Measurements from ENCODE around the gene ARMH4. TPM values are rescaled to one million over a fixed set of nuclear protein-coding genes. Genes with fewer than 3 reads are reported as not detected.

The ARMH4 gene
- total RNA-seq, 1 experiment from 2014 or later: 1.8 TPM

GRCh38 chr14:58141893-58142292, 10.1 kb downstream of the ARMH4 start:
- in situ Hi-C loops (cut with HindIII; ENCODE audit: low pct_unique_long_range_greater_than_20kb, low sequenced_read_pairs) (no loop called here), intact Hi-C loops (cut with micrococcal nuclease; ENCODE audit: unreplicated experiment) (no loop called here)
- BruUV-seq (replicated peaks): no TSS peak
- POLR2A ChIA-PET: no interaction called here
- DNase-seq (ENCODE audit: low read depth, low spot score) (no peak), ATAC-seq (no peak)
- H3K9me3 ChIP-seq (ENCODE audit: control insufficient read depth, insufficient read depth, low read depth, low read length): no peaks in the 10 kb centered on the region
- CTCF ChIA-PET: no interaction called here
- TF ChIP-seq CTCF (IDR thresholded peaks at IDR 0.05) (no peak), TCF7L2 (IDR thresholded peaks at IDR 0.05; ENCODE audit: low read depth, low read length) (no peak), POLR2AphosphoS5 (IDR thresholded peaks at IDR 0.05; ENCODE audit: low read depth, low read length) (no peak), SIN3A (IDR thresholded peaks at IDR 0.05; ENCODE audit: borderline replicate concordance, insufficient read depth, low read depth, low read length) (no peak), REST (IDR thresholded peaks at IDR 0.05; ENCODE audit: insufficient read depth in 1 of 2, low read depth in 2 of 2, low read length in 1 of 2) (no peak)
- H3K4me1 ChIP-seq (ENCODE audit: control insufficient read depth, insufficient read depth, low read length): no peaks in the 10 kb centered on the region
- no peak overlapping the region for H3K4me3 ChIP-seq (ENCODE audit: low read depth in 2 of 2, low read length in 2 of 2)
- peaks cover 4% of the 10 kb centered on the region for H3K27me3 ChIP-seq (ENCODE audit: control insufficient read depth, insufficient read depth, low read length)
- H3K36me3 ChIP-seq (ENCODE audit: control insufficient read depth, insufficient read depth, low read length): no peaks in the 10 kb centered on the region
- H3K27ac ChIP-seq (ENCODE audit: low read length): no peak overlapping the region

- Histone ChIP-seq H3K4me1 (ENCODE audit: control insufficient read depth, insufficient read depth, low read length) (no peaks in the 10 kb centered on the region), H3K27me3 (ENCODE audit: control insufficient read depth, insufficient read depth, low read length) (no peaks in the 10 kb centered on the region), H3K36me3 (ENCODE audit: control insufficient read depth, insufficient read depth, low read length) (no peaks in the 10 kb centered on the region), H3K27ac (ENCODE audit: low read length) (no peak overlapping the region), H3K4me3 (ENCODE audit: low read depth in 2 of 2, low read length in 2 of 2) (no peak overlapping the region), H3K9me3 (ENCODE audit: control insufficient read depth, insufficient read depth, low read depth, low read length) (no peaks in the 10 kb centered on the region)
- ATAC-seq (no peak), DNase-seq (ENCODE audit: low read depth, low spot score) (no peak)
- no TSS peak for BruUV-seq (replicated peaks)
- TF ChIP-seq REST (IDR thresholded peaks at IDR 0.05; ENCODE audit: insufficient read depth in 1 of 2, low read depth in 2 of 2, low read length in 1 of 2) (no peak), SIN3A (IDR thresholded peaks at IDR 0.05; ENCODE audit: borderline replicate concordance, insufficient read depth, low read depth, low read length) (no peak), CTCF (IDR thresholded peaks at IDR 0.05) (no peak), POLR2AphosphoS5 (IDR thresholded peaks at IDR 0.05; ENCODE audit: low read depth, low read length) (no peak), TCF7L2 (IDR thresholded peaks at IDR 0.05; ENCODE audit: low read depth, low read length) (no peak)
- ChIA-PET CTCF (no interaction called here), POLR2A (no interaction called here)
- intact Hi-C loops (cut with micrococcal nuclease; ENCODE audit: unreplicated experiment): no loop called here
- in situ Hi-C loops (cut with HindIII; ENCODE audit: low pct_unique_long_range_greater_than_20kb, low sequenced_read_pairs): no loop called here
Observed at GRCh38 chr14:58138714-58139482, 13.1 kb downstream of the ARMH4 start.

Data from Panc1 (cell line).